Dendritic cell treated with granulocyte-macrophage colony-stimulating factor and Interleukin-4, amounts not matched to agents 40 ng/mL and 50 ng/mL, for 4 days (primary cell): ENCODE results near the gene TCHHL1.
"Not testable (repeated sequence)": the region's sequence is repeated elsewhere in the genome, so short reads cannot be mapped to it uniquely, and the experiment has no call there.

Experiments used
- H3K27ac Mint-ChIP-seq: one replicate; pipeline ENCODE4 v1.8.0; 2022; ENCODE audit warnings: mild to moderate bottlenecking, mixed read lengths
- H3K27me3 Mint-ChIP-seq: one replicate; pipeline ENCODE4 v1.8.0; 2022; ENCODE audit warnings: mild to moderate bottlenecking, mixed read lengths
- H3K36me3 Mint-ChIP-seq: one replicate; pipeline ENCODE4 v1.8.0; 2022; ENCODE audit warnings: low read depth, mixed read lengths
- H3K4me1 Mint-ChIP-seq: one replicate; pipeline ENCODE4 v1.8.0; 2022; ENCODE audit warnings: low read depth, mixed read lengths
- H3K4me3 Mint-ChIP-seq: one replicate; pipeline ENCODE4 v1.8.0; 2022; ENCODE audit warnings: mild to moderate bottlenecking, moderate library complexity, mixed read lengths
- H3K9me3 Mint-ChIP-seq: one replicate; pipeline ENCODE4 v1.8.0; 2022; ENCODE audit warnings: mixed read lengths
- intact Hi-C: fragments of 100-400 bp; cut with micrococcal nuclease; formaldehyde crosslinking; loops from one replicate; pipeline ENCODE4 v1.15.0; 2022

Gene TCHHL1

GRCh38 chr1:152109231-152109997 lies 20.6 kb upstream of the TCHHL1 start:
- intact Hi-C loops, result loop anchor here (5.0 kb wide), 1 partner anchor 57 kb away; no protein-coding TSS in a partner anchor
- Mint-ChIP-seq H3K36me3 (no peaks in the 10 kb centered on the region), H3K27me3 (peaks cover 21% of the 10 kb centered on the region), H3K9me3 (no peaks in the 10 kb centered on the region), H3K4me3 (no peak overlapping the region), H3K4me1 (no peaks in the 10 kb centered on the region), H3K27ac (no peak overlapping the region)

- Mint-ChIP-seq H3K27me3 (peaks cover 21% of the 10 kb centered on the region), H3K27ac (no peak overlapping the region), H3K36me3 (no peaks in the 10 kb centered on the region), H3K4me3 (no peak overlapping the region), H3K4me1 (no peaks in the 10 kb centered on the region), H3K9me3 (no peaks in the 10 kb centered on the region)
- intact Hi-C loops, result loop anchor here (5.0 kb wide), 1 partner anchor 57 kb away; no protein-coding TSS in a partner anchor
Measured at GRCh38 chr1:152108882-152109222, 20.0 kb upstream of the TCHHL1 start.

GRCh38 chr1:152107984-152108881 lies 19.4 kb upstream of the TCHHL1 start:
- Mint-ChIP-seq H3K4me1 (no peaks in the 10 kb centered on the region), H3K9me3 (no peaks in the 10 kb centered on the region), H3K27ac (no peak overlapping the region), H3K36me3 (no peaks in the 10 kb centered on the region), H3K4me3 (no peak overlapping the region), H3K27me3 (peaks cover 26% of the 10 kb centered on the region)
- intact Hi-C loops, result loop anchor here (5.0 kb wide), 1 partner anchor 56 kb away; no protein-coding TSS in a partner anchor

- Mint-ChIP-seq H3K27me3 (peaks cover 33% of the 10 kb centered on the region), H3K36me3 (no peaks in the 10 kb centered on the region), H3K27ac (no peak overlapping the region), H3K4me3 (no peak overlapping the region), H3K9me3 (no peaks in the 10 kb centered on the region), H3K4me1 (no peaks in the 10 kb centered on the region)
- intact Hi-C loops, result loop anchor here (5.0 kb wide), 1 partner anchor 55 kb away; no protein-coding TSS in a partner anchor
Measured at GRCh38 chr1:152107031-152107983, 18.4 kb upstream of the TCHHL1 start.

GRCh38 chr1:152104854-152105253 lies 16.0 kb upstream of the TCHHL1 start:
- H3K9me3 Mint-ChIP-seq, result no peaks in the 10 kb centered on the region
- peaks cover 56% of the 10 kb centered on the region for H3K27me3 Mint-ChIP-seq
- H3K27ac Mint-ChIP-seq, result no peak overlapping the region
- no peak overlapping the region for H3K4me3 Mint-ChIP-seq
- intact Hi-C loops, result loop anchor here (5.0 kb wide), 1 partner anchor 53 kb away; no protein-coding TSS in a partner anchor
- H3K4me1 Mint-ChIP-seq, result no peaks in the 10 kb centered on the region
- no peaks in the 10 kb centered on the region for H3K36me3 Mint-ChIP-seq

GRCh38 chr1:152096931-152097330 lies 8.1 kb upstream of the TCHHL1 start:
- Mint-ChIP-seq H3K36me3 (no peaks in the 10 kb centered on the region), H3K9me3 (peaks cover 21% of the 10 kb centered on the region), H3K4me3 (no peak overlapping the region), H3K27me3 (peaks cover 54% of the 10 kb centered on the region), H3K4me1 (no peaks in the 10 kb centered on the region), H3K27ac (no peak overlapping the region)
- intact Hi-C loops, result no loop called here

GRCh38 chr1:152086760-152087159 lies 2.1 kb downstream of the TCHHL1 start:
- H3K4me3 Mint-ChIP-seq, result no peak overlapping the region
- intact Hi-C loops, result no loop called here

GRCh38 chr1:152084853-152085252 lies 4.0 kb downstream of the TCHHL1 start:
- Mint-ChIP-seq H3K27ac (no peak overlapping the region), H3K36me3 (no peaks in the 10 kb centered on the region), H3K9me3 (no peaks in the 10 kb centered on the region), H3K4me3 (no peak overlapping the region), H3K27me3 (peaks cover 19% of the 10 kb centered on the region), H3K4me1 (peaks cover under 1% of the 10 kb centered on the region)
- intact Hi-C loops, result no loop called here

More at GRCh38 chr1:152086760-152087159, 2.1 kb downstream of the TCHHL1 start:
- no peaks in the 10 kb centered on the region for H3K9me3 Mint-ChIP-seq
- peaks cover 7% of the 10 kb centered on the region for H3K4me1 Mint-ChIP-seq
- no peak overlapping the region for H3K27ac Mint-ChIP-seq
- H3K27me3 Mint-ChIP-seq, result peaks cover 15% of the 10 kb centered on the region
- no peaks in the 10 kb centered on the region for H3K36me3 Mint-ChIP-seq

- H3K4me1 Mint-ChIP-seq, H3K9me3 Mint-ChIP-seq, intact Hi-C loops, H3K27ac Mint-ChIP-seq, H3K36me3 Mint-ChIP-seq, H3K4me3 Mint-ChIP-seq: not testable (repeated sequence)
- H3K27me3 Mint-ChIP-seq, result peaks cover 26% of the 10 kb centered on the region
Measured at GRCh38 chr1:152081026-152081425, 7.8 kb downstream of the TCHHL1 start.

GRCh38 chr1:152080494-152080893 lies 8.4 kb downstream of the TCHHL1 start:
- H3K9me3 Mint-ChIP-seq, intact Hi-C loops, H3K27ac Mint-ChIP-seq, H3K36me3 Mint-ChIP-seq, H3K4me3 Mint-ChIP-seq, H3K4me1 Mint-ChIP-seq: not testable (repeated sequence)
- peaks cover 26% of the 10 kb centered on the region for H3K27me3 Mint-ChIP-seq

- H3K27ac Mint-ChIP-seq, result no peak overlapping the region
- no peak overlapping the region for H3K4me3 Mint-ChIP-seq
- peaks cover 30% of the 10 kb centered on the region for H3K27me3 Mint-ChIP-seq
- H3K9me3 Mint-ChIP-seq, result no peaks in the 10 kb centered on the region
- intact Hi-C loops, result no loop called here
- H3K4me1 Mint-ChIP-seq, result no peaks in the 10 kb centered on the region
- no peaks in the 10 kb centered on the region for H3K36me3 Mint-ChIP-seq
Measured at GRCh38 chr1:152078831-152079441, 9.9 kb downstream of the TCHHL1 start.

GRCh38 chr1:152072311-152072710 lies 16.6 kb downstream of the TCHHL1 start:
- H3K9me3 Mint-ChIP-seq, result no peaks in the 10 kb centered on the region
- H3K4me3 Mint-ChIP-seq, result no peak overlapping the region
- no peak overlapping the region for H3K27ac Mint-ChIP-seq
- no peaks in the 10 kb centered on the region for H3K36me3 Mint-ChIP-seq
- peaks cover 37% of the 10 kb centered on the region for H3K27me3 Mint-ChIP-seq
- peaks cover 4% of the 10 kb centered on the region for H3K4me1 Mint-ChIP-seq
- intact Hi-C loops, result no loop called here

GRCh38 chr1:152071123-152071522 lies 17.7 kb downstream of the TCHHL1 start:
- peaks cover 39% of the 10 kb centered on the region for H3K27me3 Mint-ChIP-seq
- H3K27ac Mint-ChIP-seq, result no peak overlapping the region
- no peaks in the 10 kb centered on the region for H3K36me3 Mint-ChIP-seq
- no peak overlapping the region for H3K4me3 Mint-ChIP-seq
- intact Hi-C loops, result no loop called here
- H3K9me3 Mint-ChIP-seq, result no peaks in the 10 kb centered on the region
- H3K4me1 Mint-ChIP-seq, result peaks cover 11% of the 10 kb centered on the region
